HUES64 (cell line): ENCODE results near the gene GAPVD1.
"Not testable (repeated sequence)": the region's sequence is repeated elsewhere in the genome, so short reads cannot be mapped to it uniquely, and the experiment has no call there.

ENCODE experiments used
- H3K27ac ChIP-seq: 2 replicates; pipeline ENCODE4 v1.7.0; 2013; ENCODE audit warnings: low read depth, low read length, inconsistent platforms
- H3K27me3 ChIP-seq: 2 replicates; pipeline ENCODE4 v1.6.1; 2013; ENCODE audit warnings: mild to moderate bottlenecking, low read length; ENCODE audit not compliant: insufficient read depth
- H3K36me3 ChIP-seq: 2 replicates; pipeline ENCODE4 v1.6.1; 2013; ENCODE audit warnings: mild to moderate bottlenecking, low read length; ENCODE audit not compliant: insufficient read depth
- H3K4me1 ChIP-seq: 2 replicates; pipeline ENCODE4 v1.6.1; 2013; ENCODE audit warnings: mild to moderate bottlenecking, low read length, moderate library complexity; ENCODE audit not compliant: insufficient read depth
- H3K4me3 ChIP-seq: 2 replicates; pipeline ENCODE4 v1.5.1; 2013; ENCODE audit warnings: mild to moderate bottlenecking, low read length, moderate library complexity
- H3K9ac ChIP-seq: 2 replicates; pipeline ENCODE4 v1.6.1; 2013; ENCODE audit warnings: mild to moderate bottlenecking, low read depth, low read length
- H3K9me3 ChIP-seq: 2 replicates; pipeline ENCODE4 v1.6.1; 2013; ENCODE audit warnings: low read depth, low read length; ENCODE audit not compliant: insufficient read depth
- WGBS: fragments of 150-250, 120-280 bp; methylation state at CpG from one replicate; pipeline ENCODE4 v1.1.7; 2013; ENCODE audit warnings: missing lambda C conversion rate; 5-methylcytosine and 5-hydroxymethylcytosine counted together

The GAPVD1 gene

DNA sequence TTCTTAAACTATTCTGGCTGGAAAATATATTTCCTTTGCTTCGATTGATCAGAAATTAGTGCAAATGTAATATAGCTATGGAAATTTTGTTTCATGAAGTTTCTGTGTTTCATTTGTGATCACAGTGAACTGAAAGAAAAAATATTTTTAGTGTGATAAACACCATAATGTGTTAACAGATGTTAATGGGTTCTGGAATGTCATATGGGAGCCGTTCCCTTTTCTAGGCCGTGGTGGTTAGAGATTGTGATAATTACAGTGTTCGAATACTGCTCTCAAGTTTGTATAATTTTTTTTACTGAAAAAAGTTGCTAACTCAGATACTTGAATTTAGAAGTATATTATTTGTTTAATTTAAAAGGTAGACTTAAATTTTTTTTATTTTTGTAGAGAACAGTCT lies 19.3 kb downstream of the GAPVD1 start:
- Histone ChIP-seq H3K9ac (no peak overlapping the region), H3K36me3 (no peaks in the 10 kb centered on the region), H3K4me1 (no peaks in the 10 kb centered on the region), H3K27ac (no peak overlapping the region), H3K4me3 (no peak overlapping the region), H3K9me3 (no peaks in the 10 kb centered on the region), H3K27me3 (no peaks in the 10 kb centered on the region)
- 93% methylated on average over 3 of the region's 4 CpGs for WGBS

DNA sequence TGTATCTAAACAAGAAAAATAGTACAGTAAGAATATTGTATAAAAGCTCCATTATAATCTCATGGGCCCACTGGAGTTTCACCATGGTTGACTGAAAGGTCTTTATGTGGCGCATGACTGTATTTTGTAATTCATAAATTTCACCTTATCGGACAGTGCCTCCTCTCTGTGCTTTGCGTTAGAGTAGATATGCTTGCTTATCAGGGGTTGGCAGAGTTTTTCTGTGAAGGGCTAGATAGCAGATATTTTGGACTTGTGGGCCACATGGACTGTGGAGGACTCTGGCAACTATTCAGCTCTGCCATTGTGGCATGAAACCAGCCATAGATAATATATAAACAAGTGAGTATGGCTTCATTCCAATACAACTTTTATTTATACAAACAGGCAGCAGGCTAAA lies 23.2 kb downstream of the GAPVD1 start:
- no peaks in the 10 kb centered on the region for H3K36me3 ChIP-seq
- no peaks in the 10 kb centered on the region for H3K27me3 ChIP-seq
- no peak overlapping the region for H3K4me3 ChIP-seq
- no peak overlapping the region for H3K27ac ChIP-seq
- H3K9ac ChIP-seq, result no peak overlapping the region
- H3K9me3 ChIP-seq, result no peaks in the 10 kb centered on the region
- WGBS, result 100% methylated on average over 3 of the region's 3 CpGs
- H3K4me1 ChIP-seq, result no peaks in the 10 kb centered on the region

DNA sequence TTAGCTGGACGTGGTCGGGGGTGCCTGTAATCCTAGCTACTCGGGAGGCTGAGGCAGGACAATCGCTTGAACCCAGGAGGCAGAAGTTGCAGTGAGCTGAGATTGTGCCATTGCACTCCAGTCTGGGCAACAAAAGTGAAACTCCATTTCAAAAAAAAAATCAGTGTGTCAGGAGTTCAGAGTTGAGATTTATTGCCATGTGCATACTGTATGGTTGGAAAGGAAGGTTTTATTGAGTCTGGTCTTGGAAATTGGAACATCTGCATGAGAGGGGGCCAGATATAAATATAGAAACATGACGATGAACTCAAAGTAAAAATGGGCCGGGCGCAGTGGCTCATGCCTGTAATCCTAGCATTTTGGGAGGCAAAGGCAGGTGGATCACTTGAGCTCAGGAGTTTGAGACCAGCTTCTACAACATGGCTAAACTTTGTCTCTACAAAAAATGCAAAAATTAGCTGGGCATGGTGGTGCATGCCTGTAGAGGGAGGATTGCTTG lies 25.4 kb downstream of the GAPVD1 start:
- H3K9me3 ChIP-seq, H3K4me3 ChIP-seq, H3K9ac ChIP-seq, H3K4me1 ChIP-seq, H3K27ac ChIP-seq, H3K36me3 ChIP-seq, H3K27me3 ChIP-seq: not testable (repeated sequence)
- WGBS, result 96% methylated on average over 7 of the region's 7 CpGs

DNA sequence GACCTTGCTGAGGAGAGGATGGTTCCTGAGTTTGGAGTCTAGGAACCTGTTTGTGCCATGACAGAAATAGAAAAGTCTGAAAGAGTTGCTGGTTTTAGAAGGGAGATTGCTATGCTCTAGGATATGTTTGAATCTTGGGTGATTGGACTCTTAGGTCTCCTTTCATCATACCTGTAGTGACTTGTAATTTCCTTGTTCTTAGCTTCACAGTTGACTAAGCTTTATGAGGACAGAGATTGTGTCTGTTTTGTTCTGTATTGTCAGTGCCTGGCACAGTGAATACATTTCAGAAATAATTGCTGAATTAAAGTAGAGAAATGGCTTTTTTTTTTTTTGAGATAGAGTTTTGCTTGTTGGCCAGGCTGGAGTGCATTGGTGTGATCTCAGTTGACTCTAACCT lies 31.5 kb downstream of the GAPVD1 start:
- no peak overlapping the region for H3K27ac ChIP-seq
- H3K36me3 ChIP-seq, result no peaks in the 10 kb centered on the region
- H3K9me3 ChIP-seq, result no peaks in the 10 kb centered on the region
- H3K27me3 ChIP-seq, result no peaks in the 10 kb centered on the region
- H3K9ac ChIP-seq, result no peak overlapping the region
- H3K4me1 ChIP-seq, result no peaks in the 10 kb centered on the region
- H3K4me3 ChIP-seq, result no peak overlapping the region

DNA sequence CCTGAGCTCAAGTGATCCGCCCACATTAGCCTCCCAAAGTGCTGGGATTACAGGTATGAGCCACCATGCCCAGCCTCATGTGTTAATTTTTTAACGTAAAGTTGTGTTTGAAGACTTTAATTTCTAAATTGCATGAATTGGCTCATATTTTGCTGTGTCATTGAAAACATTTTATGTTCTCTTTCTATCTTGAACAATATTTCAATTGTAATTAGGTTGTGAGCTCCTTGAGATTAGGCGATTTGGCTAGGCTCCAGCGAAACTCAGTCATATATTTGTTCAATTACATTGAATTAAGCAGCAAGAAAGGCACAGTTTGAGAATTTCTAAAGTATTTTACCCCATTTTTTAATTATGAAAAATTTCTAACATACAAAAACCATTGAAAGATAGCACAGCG lies 34.0 kb downstream of the GAPVD1 start:
- WGBS, result over 99% methylated on average over 2 of the region's 5 CpGs
- no peaks in the 10 kb centered on the region for H3K27me3 ChIP-seq
- H3K4me3 ChIP-seq, result no peak overlapping the region
- no peak overlapping the region for H3K9ac ChIP-seq
- no peaks in the 10 kb centered on the region for H3K9me3 ChIP-seq
- H3K4me1 ChIP-seq, result no peaks in the 10 kb centered on the region
- H3K36me3 ChIP-seq, result 0 out of 2 replicates have a peak, but pooled peaks cover 5% of the 10 kb centered on the region
- no peak overlapping the region for H3K27ac ChIP-seq

DNA sequence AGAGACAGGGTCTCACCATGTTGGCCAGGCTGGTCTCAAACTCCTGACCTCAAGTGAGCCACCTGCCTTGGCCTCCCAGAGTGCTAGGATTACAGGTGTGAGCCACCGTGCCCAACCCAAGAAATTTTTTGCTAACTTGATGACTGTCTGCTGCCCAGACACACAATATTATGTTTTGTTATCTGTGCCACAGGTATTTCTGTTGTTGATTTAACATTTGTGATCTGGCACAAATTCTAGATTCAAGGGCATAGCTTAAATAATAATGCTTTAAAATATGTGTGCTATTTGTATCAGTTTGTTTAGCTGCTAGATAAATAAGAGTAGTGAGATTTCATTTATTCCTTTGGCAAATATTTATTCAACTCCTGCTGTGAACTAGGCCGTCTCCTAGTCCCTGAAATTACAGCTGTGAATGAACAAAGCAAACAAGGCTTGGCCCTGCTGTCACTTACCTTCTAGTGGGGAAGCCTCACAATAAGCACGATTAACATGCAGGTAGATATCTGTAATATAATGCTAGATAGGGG lies 35.3 kb downstream of the GAPVD1 start:
- Histone ChIP-seq H3K27me3 (no peaks in the 10 kb centered on the region), H3K27ac (no peak overlapping the region), H3K4me1 (no peaks in the 10 kb centered on the region), H3K9me3 (no peaks in the 10 kb centered on the region), H3K36me3 (peaks cover 12% of the 10 kb centered on the region), H3K4me3 (no peak overlapping the region), H3K9ac (no peak overlapping the region)
- WGBS, result 86% methylated on average over 3 of the region's 3 CpGs

DNA sequence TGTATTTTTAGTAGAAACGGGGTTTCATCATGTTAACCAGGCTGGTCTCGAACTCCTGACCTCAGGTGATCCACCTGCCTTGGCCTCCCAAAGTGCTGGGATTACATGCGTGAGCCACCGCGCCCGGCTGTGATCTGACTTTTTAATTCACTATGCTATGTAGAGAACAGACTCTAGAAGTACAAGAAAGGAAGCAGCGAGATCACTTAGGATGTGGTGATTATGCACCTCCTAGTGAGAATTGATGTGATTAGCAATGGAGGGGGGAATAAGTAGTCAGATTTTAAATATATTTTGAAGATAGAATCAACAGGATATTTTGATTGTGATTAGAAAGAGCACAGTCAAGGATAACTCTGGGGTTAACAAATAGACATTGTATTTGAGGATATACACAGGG lies 36.3 kb downstream of the GAPVD1 start:
- no peak overlapping the region for H3K4me3 ChIP-seq
- H3K27me3 ChIP-seq, result no peaks in the 10 kb centered on the region
- WGBS, result 96% methylated on average over 7 of the region's 7 CpGs
- no peak overlapping the region for H3K27ac ChIP-seq
- no peaks in the 10 kb centered on the region for H3K4me1 ChIP-seq
- H3K36me3 ChIP-seq, result peaks cover 21% of the 10 kb centered on the region
- H3K9ac ChIP-seq, result no peak overlapping the region
- H3K9me3 ChIP-seq, result no peaks in the 10 kb centered on the region

DNA sequence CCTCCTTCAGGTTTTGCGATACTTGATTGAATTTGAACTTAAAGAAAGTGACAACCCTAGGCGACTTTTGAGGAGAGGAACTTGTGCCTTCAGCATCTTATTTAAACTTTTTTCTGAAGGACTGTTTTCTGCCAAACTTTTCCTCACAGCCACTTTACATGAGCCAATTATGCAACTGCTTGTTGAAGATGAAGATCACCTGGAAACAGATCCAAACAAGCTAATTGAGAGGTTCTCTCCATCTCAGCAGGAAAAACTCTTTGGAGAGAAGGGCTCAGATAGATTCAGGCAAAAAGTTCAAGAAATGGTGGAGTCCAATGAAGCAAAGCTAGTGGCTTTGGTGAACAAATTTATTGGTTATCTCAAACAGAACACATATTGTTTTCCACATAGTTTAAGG lies 40.6 kb downstream of the GAPVD1 start:
- WGBS, result 92% methylated on average over 2 of the region's 2 CpGs
- no peaks in the 10 kb centered on the region for H3K4me1 ChIP-seq
- H3K27ac ChIP-seq, result no peak overlapping the region
- H3K27me3 ChIP-seq, result no peaks in the 10 kb centered on the region
- H3K9ac ChIP-seq, result no peak overlapping the region
- no peak overlapping the region for H3K4me3 ChIP-seq
- H3K36me3 ChIP-seq, result peaks cover 43% of the 10 kb centered on the region
- H3K9me3 ChIP-seq, result no peaks in the 10 kb centered on the region

DNA sequence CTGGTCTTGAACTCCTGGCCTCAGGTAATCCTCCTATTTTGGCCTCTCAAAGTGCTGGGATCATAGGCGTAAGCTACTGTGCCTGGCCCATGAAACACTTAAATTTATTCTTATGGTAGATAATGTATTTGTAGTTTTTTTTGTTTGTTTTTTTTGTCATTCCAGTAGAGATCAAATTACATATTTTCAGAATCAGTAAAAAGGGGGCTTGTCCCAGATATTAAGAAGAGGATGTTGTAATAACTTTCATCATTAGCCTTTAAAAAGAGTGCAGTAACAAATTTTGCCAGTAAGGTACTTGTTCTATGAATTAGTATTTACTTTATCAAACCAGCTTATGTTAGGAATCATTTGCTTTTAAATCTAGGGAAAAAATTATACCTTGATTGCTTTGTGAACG lies 42.6 kb downstream of the GAPVD1 start:
- Histone ChIP-seq H3K4me1 (no peaks in the 10 kb centered on the region), H3K27me3 (no peaks in the 10 kb centered on the region), H3K9ac (no peak overlapping the region), H3K36me3 (peaks cover 54% of the 10 kb centered on the region), H3K27ac (no peak overlapping the region), H3K9me3 (no peaks in the 10 kb centered on the region), H3K4me3 (no peak overlapping the region)
- WGBS, result 90% methylated on average over 1 of the region's 2 CpGs

DNA sequence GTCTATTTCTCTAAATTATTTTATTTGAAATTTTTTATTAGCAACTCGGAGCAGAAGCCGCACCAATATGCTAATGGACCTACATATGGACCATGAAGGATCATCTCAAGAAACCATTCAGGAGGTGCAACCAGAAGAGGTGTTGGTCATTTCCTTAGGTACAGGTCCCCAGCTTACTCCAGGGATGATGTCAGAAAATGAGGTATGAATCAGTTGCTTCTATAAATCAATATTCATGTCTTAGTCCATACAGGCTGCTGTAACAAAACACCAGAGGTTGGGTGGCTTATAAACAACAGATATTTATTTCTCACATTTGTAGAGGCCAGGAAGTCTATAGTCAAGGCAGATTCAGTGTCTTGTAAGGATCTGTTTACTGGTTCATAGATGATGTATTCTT lies 50.8 kb downstream of the GAPVD1 start:
- H3K27ac ChIP-seq, result no peak overlapping the region
- no peak overlapping the region for H3K9ac ChIP-seq
- no peaks in the 10 kb centered on the region for H3K27me3 ChIP-seq
- peaks cover 60% of the 10 kb centered on the region for H3K36me3 ChIP-seq
- WGBS, result 97% methylated on average over 2 of the region's 2 CpGs
- H3K4me3 ChIP-seq, result no peak overlapping the region
- H3K9me3 ChIP-seq, result no peaks in the 10 kb centered on the region
- H3K4me1 ChIP-seq, result no peaks in the 10 kb centered on the region

DNA sequence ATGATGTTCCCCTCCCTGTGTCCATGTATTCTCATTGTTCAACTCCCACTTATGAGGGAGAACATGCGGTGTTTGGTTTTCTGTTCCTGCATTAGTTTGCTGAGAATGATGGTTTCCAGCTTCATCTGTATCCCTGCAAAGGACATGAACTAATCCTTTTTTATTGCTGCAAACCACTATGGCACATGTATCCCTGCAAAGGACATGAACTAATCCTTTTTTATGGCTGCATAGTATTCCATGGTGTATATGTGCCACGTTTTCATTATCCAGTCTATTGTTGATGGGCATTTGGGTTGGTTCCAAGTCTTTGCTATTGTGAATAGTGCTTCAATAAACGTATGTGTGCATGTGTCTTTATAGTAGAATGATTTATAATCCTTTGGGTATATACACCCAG lies 54.7 kb downstream of the GAPVD1 start:
- H3K27ac ChIP-seq, H3K9me3 ChIP-seq, H3K4me3 ChIP-seq, H3K27me3 ChIP-seq, H3K4me1 ChIP-seq, H3K9ac ChIP-seq: not testable (repeated sequence)
- 88% methylated on average over 3 of the region's 3 CpGs for WGBS
- peaks cover 50% of the 10 kb centered on the region for H3K36me3 ChIP-seq

DNA sequence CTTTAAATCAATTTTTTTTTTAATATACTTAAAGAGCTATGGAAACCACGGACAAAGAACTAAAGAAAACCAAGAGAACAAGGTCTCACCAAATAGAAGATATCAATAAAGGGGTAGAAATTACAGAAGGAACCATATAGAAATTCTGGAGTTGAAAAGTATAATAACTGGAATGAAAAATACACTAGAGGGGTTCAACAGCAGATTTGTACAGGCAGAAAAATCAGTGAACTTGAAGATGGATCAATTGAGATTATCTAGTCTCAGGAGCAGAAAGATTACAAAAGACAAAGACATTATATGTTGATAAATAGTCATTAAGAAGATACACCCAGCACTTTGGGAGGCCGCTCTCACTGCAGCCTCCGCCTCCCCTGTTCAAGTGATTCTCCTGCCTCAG lies 56.1 kb downstream of the GAPVD1 start:
- Histone ChIP-seq H3K27ac (no peak overlapping the region), H3K36me3 (peaks cover 52% of the 10 kb centered on the region), H3K27me3 (no peaks in the 10 kb centered on the region), H3K4me1 (no peaks in the 10 kb centered on the region), H3K9me3 (no peaks in the 10 kb centered on the region), H3K4me3 (no peak overlapping the region), H3K9ac (no peak overlapping the region)
- WGBS, result 87% methylated on average over 2 of the region's 3 CpGs
